ENCODE measurements around the gene ALG14.
"Not testable (repeated sequence)": the region's sequence is repeated elsewhere in the genome, so short reads cannot be mapped to it uniquely, and the experiment has no call there.

Gene ALG14

GRCh38 chr1:95086949-95087533, 14.3 kb upstream of the ALG14 start:
- no peak for DNase-seq

GRCh38 chr1:95085376-95085775, 12.6 kb upstream of the ALG14 start:
- DNase-seq = no peak

DNA sequence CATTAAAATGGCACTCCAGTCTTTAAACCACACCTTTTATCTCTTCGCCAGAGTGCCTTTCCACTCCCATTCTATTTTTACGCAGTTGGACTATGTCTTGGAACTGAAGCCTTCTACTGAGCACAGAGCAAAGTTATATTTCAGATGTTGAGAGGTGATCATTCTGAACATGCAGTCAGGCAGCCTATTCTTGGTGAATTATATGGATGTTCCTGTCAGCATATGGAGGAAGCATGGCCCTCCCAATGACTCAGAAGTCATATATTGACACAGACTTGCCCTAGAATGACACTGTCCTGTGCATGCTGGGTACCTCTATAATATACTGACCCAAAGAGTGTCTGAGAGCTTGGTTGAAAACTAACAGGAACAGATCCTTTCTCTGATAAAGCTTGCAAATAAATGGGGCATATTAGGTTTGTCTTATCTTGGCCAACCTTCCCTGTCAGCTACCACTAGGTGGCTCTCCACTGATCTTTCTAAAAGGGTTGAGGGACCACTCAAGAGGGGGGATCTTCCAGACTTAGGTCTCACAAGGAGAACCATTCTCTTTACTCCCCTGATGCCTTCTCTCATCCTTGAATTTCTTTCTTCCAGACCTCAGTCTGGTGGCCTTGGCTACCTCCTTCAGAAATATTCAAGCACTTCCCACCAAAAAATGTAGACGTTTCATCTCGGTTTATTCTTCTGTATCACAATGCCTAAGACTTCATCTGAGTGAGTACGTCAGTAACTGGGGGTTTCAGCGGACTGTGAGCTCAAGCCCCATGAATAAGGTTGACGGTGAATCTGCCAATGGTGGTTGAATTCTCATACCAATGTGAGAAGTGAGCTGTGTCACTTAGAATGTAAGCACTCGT, 11.8 kb upstream of the ALG14 start:
- peak; percentile 15 for DNase-seq

GRCh38 chr1:95080879-95081278, 8.1 kb upstream of the ALG14 start:
- no peak for DNase-seq

- DNase-seq = no peak
Observed at GRCh38 chr1:95080446-95080845, 7.7 kb upstream of the ALG14 start.

- DNase-seq = no peak
Observed at GRCh38 chr1:95076034-95076433, 3.3 kb upstream of the ALG14 start.

- no peak for DNase-seq
Observed at GRCh38 chr1:95073446-95073845, 695 bp upstream of the ALG14 start.

- DNase-seq = no peak
Observed at GRCh38 chr1:95072117-95072516, 634 bp downstream of the ALG14 start.

DNA sequence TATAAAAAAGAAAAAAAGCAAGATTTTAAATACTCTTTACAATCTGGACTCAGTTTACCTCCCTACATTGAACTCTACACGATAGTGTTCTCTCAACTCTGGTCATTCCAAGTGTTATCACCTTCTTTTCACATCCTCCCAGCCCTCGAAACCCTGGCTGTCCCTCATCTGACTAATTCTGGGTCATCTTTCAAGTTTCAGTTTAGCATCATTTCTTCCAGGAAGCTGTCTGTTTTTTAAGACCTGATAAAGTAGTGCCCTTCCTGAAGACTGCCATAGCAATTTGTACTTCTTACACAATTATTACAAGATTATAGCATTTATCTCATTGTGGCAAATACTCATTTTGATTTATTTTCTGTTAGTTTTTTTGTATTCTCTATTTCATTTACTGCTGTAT, 1.2 kb downstream of the ALG14 start:
- no peak for DNase-seq

- no peak for DNase-seq
Observed at GRCh38 chr1:95069710-95070093, 3.0 kb downstream of the ALG14 start.

DNA sequence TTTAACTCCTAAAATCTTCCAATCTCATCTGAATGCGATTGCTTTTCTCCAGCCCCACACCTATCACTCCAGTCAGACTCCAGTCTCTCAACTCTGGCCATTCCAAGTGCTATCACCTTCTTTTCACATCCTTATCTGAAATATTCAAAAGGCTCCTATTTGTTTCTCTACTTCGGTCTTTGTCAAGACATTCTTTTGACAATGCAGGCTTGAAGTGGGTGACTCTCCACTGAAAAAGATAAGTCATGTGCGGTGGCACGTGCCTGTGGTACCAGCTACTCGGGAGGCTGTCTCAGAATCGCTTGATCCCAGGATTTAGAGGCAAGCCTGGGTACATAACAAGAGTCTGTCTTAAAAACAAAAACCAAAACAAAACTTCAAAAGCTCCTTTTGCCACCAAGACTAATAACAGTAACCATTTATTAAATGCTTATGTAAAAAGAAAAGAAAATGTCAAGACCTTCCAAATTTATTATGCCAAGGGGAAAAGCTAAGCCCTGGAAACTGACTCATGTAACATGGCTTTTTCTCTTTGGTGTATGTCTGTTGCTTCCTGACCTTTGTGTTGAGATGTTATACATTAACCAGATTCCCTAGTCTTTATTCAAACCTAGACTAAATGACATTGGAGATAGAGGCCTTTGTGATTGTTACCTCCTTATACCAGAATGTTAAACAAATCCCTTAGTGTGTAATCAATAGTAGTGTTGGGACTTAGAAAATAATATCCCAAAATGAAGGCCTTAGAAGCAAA, 3.6 kb downstream of the ALG14 start:
- DNase-seq = no peak

GRCh38 chr1:95067568-95067967, 5.2 kb downstream of the ALG14 start:
- DNase-seq = peak; percentile 49

DNA sequence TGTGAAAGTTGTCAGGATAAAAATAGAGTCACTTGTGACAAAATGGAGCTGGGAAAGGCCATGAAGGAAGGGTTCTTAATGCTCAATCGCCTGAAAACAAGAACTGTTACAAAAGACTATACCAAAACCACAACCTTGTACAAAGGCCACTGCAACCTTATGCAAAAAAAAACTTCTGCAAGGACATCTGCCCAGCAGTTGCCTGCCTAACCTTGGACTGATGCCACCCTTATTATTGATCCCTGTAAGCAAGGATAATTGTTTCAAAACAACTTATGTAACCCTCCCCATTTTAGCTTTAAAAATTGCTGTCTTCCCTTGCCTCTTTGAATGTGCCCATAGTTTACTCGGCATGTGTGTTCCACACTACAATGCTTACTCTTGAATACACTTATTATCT, 5.7 kb downstream of the ALG14 start:
- peak; percentile 49 for DNase-seq

GRCh38 chr1:95061445-95062006, 11.2 kb downstream of the ALG14 start:
- no peak for DNase-seq

DNA sequence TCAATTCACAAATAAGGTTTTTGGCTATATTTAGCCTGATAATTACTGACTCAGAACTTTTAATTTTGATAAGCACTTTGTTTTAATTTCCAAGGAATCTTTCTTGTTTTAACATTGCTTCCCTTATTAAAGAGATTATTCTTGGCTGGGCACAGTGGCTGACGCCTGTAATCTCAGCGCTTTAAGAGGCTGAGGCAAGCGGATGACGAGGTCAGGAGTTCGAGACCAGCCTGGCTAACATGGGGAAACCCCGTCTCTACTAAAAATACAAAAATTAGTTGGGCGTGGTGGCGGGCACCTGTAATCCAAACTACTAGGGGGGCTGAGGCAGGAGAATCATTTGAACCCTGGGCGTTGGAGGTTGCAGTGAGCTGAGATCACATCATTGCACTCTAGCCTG, 13.8 kb downstream of the ALG14 start:
- DNase-seq = no peak

GRCh38 chr1:95057351-95057750, 15.4 kb downstream of the ALG14 start:
- DNase-seq = no peak

GRCh38 chr1:95049935-95050334, 22.8 kb downstream of the ALG14 start:
- no peak for DNase-seq

DNA sequence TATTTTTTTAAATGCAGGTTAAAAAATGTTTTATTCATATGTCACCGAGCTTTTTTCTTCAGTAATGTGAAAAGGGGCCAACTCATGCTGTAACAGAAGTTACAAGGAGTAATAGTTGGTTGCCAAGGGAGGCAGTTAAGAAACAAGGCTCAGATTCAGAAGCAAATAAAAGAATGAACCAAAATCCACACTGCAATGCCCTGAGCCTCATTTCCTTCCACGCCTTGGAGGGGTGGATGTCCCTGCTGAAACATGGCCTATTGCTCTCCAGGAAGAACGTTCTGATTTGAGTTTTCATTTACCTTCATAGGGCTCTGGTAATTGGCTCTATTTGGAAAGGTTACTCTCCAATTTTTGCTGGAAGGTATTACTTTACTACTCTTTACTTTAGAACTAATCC, 24.4 kb downstream of the ALG14 start:
- DNase-seq = no peak

GRCh38 chr1:95047624-95048023, 25.1 kb downstream of the ALG14 start:
- not testable (repeated sequence) for DNase-seq

DNA sequence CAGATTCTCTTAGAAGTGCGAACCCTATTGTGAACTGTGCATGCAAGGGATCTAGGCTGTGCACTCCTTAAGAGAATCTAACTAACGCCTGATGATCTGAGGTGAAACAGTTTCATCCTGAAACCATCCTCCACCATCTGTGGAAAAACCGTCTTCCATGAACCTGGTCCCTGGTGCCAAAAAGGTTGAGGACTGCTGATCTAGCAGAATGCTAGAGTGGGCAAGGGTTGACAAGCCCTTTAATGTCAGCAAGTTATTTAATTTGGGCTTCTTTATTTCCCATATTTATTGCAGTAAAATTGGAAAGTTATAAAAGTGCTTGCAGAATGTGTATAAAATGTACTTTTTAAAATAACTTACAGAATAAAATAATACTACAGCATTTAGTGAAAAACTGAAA, 26.4 kb downstream of the ALG14 start:
- DNase-seq = no peak

DNA sequence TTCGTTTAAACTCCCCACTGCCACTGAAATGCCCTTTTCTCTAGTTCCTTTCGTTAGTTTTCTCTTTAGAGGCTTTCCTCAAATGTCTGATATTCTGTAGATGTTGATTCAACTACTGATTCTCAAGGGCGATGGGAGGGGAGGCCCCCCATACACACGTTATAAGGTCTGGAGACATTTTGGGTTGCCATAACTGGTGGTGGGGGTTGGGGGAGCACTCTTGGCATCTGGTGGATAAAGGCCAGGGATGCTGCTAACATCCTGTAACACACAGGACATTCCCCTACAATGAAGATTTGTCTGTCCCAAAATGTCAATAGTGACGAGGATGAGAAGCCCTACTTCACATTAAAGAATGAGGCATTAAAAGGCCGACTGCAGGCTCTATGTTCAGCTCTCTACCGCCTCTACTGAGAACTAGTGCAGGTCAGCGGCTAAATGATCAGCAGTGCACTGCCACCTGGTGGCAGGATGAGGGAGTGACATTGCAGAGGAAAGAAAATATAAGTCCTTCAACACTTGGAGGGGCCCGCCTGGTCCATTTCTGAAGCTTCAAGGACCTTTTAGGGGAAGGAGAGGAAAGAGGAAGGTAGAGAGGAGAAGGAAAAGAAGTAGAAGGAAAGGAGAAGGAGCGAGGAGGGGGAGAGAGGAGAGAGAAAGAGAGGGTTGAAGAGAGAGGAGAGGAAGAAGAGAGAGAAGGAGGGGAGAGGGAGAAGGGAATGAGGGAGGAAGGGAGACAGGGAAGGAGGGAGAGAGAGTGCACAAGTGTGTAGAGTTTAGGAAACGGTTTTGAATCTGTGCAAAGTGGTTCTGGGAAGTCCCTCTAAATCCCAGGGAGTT, 29.4 kb downstream of the ALG14 start:
- DNase-seq = peak; percentile 73

DNA sequence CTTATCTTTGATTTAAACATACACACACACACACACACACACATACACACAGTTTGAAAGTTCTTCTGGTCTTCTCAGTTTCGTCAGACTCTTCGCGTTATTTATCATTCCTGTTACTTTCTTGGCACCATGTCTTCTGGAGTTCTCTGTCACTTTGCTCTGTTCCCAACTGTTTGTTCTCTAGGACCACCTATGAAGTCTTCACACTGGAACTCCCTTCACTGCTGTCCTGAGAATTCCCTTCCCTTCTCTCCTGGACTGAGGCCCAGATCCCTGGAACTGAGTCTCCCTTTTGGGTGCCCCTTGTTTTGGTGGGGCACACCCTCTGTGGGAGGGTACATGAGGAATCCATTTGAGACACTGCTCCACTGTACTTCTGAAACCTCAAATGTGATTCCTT, 30.5 kb downstream of the ALG14 start:
- no peak for DNase-seq
